ENCODE data around the gene PDGFD. TPM values are rescaled to one million over a fixed set of nuclear protein-coding genes. Genes with fewer than 3 reads are reported as not detected.

The PDGFD gene
- polyA plus RNA-seq, 1 of the 3 experiments (the other 2 are of a cell fraction): 4.8 TPM

GRCh38 chr11:104113541-104113940 lies 50.4 kb downstream of the PDGFD start:
- ChIA-PET POLR2A (no interaction called here), CTCF (no interaction called here)
- Histone ChIP-seq H3K9me3 (no peaks in the 10 kb centered on the region), H4K20me1 (ENCODE audit: insufficient read depth) (no peaks in the 10 kb centered on the region), H3K27ac (ENCODE audit: low read depth in 2 of 2, low read length in 1 of 2) (no peak overlapping the region), H3K4me2 (no peak overlapping the region), H2AFZ (ENCODE audit: low read depth) (no peak overlapping the region), H3K27me3 (ENCODE audit: insufficient read depth) (no peaks in the 10 kb centered on the region), H3K9me2 (no peaks in the 10 kb centered on the region), H3F3A (replicated peaks; ENCODE audit: insufficient read depth) (no peaks in the 10 kb centered on the region), H3K9ac (no peak overlapping the region), H3K4me3 (ENCODE audit: low read depth in 2 of 2, low read length in 1 of 2) (no peak overlapping the region), H3K4me1 (ENCODE audit: control insufficient read depth in 1 of 2, insufficient read depth in 2 of 2, low read depth in 1 of 2, low read length in 1 of 2) (peaks cover 0 to 4% of the 10 kb centered on the region in 2 experiments; a peak in 1 of 4 replicates), H3K36me3 (replicated peaks in 1 of 2; ENCODE audit: control insufficient read depth in 1 of 2, insufficient read depth in 2 of 2, low read length in 1 of 2) (no peaks in the 10 kb centered on the region), H3K79me2 (ENCODE audit: insufficient read depth) (no peaks in the 10 kb centered on the region)
- TF ChIP-seq EP300 (IDR thresholded peaks at IDR 0.05; ENCODE audit: borderline replicate concordance in 1 of 2, low read depth in 1 of 2, low read length in 1 of 2) (no peak), USF1 (IDR thresholded peaks at IDR 0.05; ENCODE audit: borderline replicate concordance, low read depth) (no peak), RFX5 (IDR thresholded peaks at IDR 0.05; ENCODE audit: low read length) (no peak), JUND (IDR thresholded peaks at IDR 0.05) (no peak), GATA2 (CRISPR knock-in tag; IDR thresholded peaks at IDR 0.05) (no peak), SIN3A (IDR thresholded peaks at IDR 0.05; ENCODE audit: borderline replicate concordance, low read depth, low read length) (no peak), CTCF (IDR thresholded peaks at IDR 0.05) (no peak), FOXM1 (IDR thresholded peaks at IDR 0.05; ENCODE audit: low read depth) (no peak), MAX (IDR thresholded peaks at IDR 0.05; ENCODE audit: low read depth) (no peak), REST (IDR thresholded peaks at IDR 0.05; ENCODE audit: low read depth, low read length) (no peak), MEF2A (IDR thresholded peaks at IDR 0.05; ENCODE audit: borderline replicate concordance, low read depth) (no peak), MXI1 (IDR thresholded peaks at IDR 0.05; ENCODE audit: low read depth, low read length) (no peak), SMC3 (IDR thresholded peaks at IDR 0.05; ENCODE audit: low read depth, low read length) (no peak), EZH2phosphoT487 (IDR thresholded peaks at IDR 0.05; ENCODE audit: borderline replicate concordance, low read depth) (no peak), ZBTB33 (IDR thresholded peaks at IDR 0.05; ENCODE audit: borderline replicate concordance, low read depth) (no peak), POLR2AphosphoS5 (IDR thresholded peaks at IDR 0.05; ENCODE audit: low read depth, low read length) (no peak), RAD21 (IDR thresholded peaks at IDR 0.05; ENCODE audit: low read length) (no peak), RXRA (IDR thresholded peaks at IDR 0.05; ENCODE audit: borderline replicate concordance, low read depth) (no peak), YY1 (IDR thresholded peaks at IDR 0.05; ENCODE audit: low read depth) (no peak), RCOR1 (IDR thresholded peaks at IDR 0.05; ENCODE audit: low read length) (no peak)
- DNase-seq: no peak
- WGBS (ENCODE audit: low lambda C conversion rate): 62% methylated on average over 2 of the region's 2 CpGs
